Fibroblast of mammary gland (primary cell): Measurements from ENCODE around the gene MYBPH.

ENCODE experiments used
- DNase-seq: peaks from one replicate; pipeline ENCODE4 v3.0.0-alpha.2; 2010; ENCODE audit warnings: low read depth
- H3K4me3 ChIP-seq: 2 replicates; pipeline ENCODE4 v1.5.1; 2011; ENCODE audit warnings: low read depth, mild to moderate bottlenecking, low read length, moderate library complexity; ENCODE audit not compliant: control insufficient read depth
- TF ChIP-seq, protein P1 (sequence below): conservative IDR thresholded peaks from 2 replicates; pipeline ENCODE4 v1.5.1; 2011; ENCODE audit warnings: low read depth, low read length, inconsistent platforms; ENCODE audit not compliant: control insufficient read depth, insufficient read depth

MYBPH gene

DNA sequence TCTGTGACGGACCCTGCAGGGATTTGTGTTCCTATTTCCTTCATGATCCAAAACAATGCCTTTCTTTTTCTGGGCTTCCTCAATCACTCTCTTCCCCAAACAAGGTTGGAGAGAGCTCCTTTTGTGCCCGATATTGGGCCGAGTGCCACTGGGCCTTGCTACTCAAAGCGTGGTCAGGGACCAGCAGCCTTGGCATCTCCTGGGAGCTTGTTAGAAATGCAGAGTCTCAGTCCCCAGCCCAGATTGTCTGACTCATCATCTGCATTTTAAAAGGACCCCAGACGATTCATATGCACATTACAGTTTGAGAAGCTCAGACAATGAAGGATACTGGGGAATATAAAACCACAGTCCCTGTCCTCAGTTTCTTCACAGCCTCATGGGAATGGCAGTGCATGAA is 28.2 kb downstream of the MYBPH start:
- H3K4me3 ChIP-seq = no peak overlapping the region
- TF ChIP-seq, protein P1, sequence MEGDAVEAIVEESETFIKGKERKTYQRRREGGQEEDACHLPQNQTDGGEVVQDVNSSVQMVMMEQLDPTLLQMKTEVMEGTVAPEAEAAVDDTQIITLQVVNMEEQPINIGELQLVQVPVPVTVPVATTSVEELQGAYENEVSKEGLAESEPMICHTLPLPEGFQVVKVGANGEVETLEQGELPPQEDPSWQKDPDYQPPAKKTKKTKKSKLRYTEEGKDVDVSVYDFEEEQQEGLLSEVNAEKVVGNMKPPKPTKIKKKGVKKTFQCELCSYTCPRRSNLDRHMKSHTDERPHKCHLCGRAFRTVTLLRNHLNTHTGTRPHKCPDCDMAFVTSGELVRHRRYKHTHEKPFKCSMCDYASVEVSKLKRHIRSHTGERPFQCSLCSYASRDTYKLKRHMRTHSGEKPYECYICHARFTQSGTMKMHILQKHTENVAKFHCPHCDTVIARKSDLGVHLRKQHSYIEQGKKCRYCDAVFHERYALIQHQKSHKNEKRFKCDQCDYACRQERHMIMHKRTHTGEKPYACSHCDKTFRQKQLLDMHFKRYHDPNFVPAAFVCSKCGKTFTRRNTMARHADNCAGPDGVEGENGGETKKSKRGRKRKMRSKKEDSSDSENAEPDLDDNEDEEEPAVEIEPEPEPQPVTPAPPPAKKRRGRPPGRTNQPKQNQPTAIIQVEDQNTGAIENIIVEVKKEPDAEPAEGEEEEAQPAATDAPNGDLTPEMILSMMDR = no peak
- no peak for DNase-seq

DNA sequence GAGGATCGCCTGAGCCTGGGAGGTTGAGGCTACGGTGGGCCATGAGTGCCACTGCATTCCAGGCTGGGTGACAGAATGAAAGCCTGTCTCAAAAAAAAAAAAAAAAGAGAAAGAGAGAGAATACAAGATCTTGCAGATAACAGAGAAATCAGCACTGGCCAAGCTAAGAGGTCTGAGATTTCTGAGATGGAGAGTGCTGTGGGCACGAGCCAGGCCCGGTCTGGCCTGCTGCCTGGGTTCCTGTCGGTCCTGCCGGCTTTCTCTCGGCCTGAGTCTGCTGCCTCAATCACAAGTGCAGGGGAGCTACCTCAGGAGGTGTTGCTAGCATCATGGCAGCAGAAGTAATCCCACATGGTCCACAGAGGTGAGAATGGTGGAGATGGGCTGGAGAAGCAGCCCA is 29.1 kb downstream of the MYBPH start:
- TF ChIP-seq, protein P1 = no peak
- no peak overlapping the region for H3K4me3 ChIP-seq
- DNase-seq = no peak

DNA sequence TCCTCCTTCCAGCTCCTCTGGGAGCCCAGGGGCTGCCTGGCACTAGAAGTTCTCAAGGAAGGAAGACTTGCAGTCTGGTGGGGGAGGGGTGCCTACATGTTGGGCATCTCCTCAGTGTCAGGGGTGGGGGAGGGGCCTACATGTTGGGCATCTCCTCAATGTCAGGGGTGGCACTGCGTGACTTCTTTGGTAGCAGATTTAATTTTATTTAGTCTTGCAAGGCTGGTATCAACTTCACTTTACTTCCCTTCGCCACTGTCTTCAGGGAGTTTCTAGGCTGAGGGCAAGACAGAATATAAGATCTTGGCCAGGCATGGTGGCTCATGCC is 29.6 kb downstream of the MYBPH start:
- DNase-seq = no peak
- H3K4me3 ChIP-seq = no peak overlapping the region
- TF ChIP-seq, protein P1 = no peak

DNA sequence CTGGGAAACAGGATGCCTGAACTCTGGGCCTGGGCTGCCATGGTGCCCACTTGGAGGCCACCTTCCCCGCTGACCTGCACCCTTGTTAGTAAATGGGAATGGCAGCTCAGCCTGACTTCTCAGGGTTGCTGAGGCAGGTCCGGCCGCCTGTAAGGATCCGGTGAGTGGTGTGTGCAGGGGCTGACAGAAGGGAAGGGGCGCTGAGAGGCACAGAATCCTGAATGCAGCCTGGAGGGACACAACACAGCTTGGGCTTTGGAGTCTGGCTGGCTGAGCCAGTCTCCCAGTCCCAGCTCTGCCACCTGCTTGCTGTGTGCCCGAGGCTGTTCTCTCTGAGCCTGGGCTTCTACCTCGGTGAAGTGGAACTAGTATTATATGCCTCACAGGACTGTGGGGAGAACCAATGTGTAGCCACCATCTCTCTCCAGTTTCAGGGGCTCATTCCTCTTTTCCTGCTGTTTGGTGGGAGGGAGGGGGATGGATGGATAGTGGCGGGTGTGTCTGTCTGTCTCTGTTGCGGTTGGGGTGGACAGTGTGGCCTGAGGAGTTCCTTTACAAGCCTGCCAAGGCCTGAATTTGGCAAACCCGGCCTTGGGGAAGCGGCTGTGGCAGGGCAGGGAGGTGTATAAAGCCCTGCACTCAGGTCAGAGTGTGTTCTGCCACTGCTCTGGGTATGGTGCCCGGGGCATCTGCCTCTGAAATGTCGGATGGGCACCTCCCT is 30.1 kb downstream of the MYBPH start:
- no peak overlapping the region for H3K4me3 ChIP-seq
- DNase-seq = no peak
- TF ChIP-seq, protein P1 = no peak

DNA sequence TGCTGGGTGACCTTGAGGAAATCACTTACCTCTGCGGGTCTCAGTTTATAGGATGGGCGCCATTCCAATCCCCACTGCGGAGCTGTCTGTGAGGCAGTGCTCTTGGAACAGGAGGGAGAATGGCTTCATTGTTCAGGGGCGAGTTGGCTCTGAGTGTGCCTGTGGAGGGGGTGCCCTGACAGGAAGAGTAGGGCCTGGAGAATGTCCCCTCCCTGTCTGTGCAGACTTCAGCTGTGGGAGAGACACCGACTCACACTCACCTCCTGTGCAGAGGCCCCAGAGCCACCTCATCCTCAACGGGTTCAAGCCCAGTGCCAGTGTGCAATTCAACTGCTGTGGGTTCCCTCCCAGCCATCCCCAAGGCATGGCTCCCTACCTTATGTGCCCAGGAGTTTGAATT is 31.0 kb downstream of the MYBPH start:
- no peak overlapping the region for H3K4me3 ChIP-seq
- TF ChIP-seq, protein P1 = no peak
- DNase-seq = peak; percentile 6

DNA sequence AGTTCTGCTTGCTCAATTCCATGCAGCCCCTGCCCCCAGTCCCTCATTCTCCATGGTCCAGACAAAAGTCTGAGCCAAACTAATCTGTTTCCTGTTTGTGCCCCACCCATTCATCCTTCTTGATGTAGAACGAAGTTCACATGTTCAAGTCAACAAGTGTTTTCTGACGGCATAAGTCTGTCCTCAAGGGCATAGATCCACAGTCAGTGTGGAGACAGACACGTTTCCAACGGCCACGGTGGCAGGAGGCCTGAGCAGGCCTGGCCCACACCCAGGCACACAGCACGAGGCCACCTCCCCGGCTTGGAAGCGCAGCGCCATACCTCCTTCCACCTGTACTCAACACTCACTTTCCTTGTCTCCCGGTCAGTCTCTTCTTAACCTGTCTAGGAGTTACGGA is 32.0 kb downstream of the MYBPH start:
- H3K4me3 ChIP-seq = no peak overlapping the region
- DNase-seq = no peak
- TF ChIP-seq, protein P1 = no peak
